ENCODE results near the gene IL20RB. TPM values are rescaled to one million over a fixed set of nuclear protein-coding genes. Genes with fewer than 3 reads are reported as not detected.

IL20RB gene
- total and polyA plus RNA-seq, 7 experiments from 2014 or later = 0.33 to 3.5 (median 2.4) TPM; not detected in 1

GRCh38 chr3:136949146-136949545 is 8.6 kb upstream of the IL20RB start:
- DNase-seq (no peak), ATAC-seq (no peak)
- Histone ChIP-seq H3K27ac (ENCODE audit: low read depth, low read length) (no peak overlapping the region), H3K9me3 (ENCODE audit: control insufficient read depth in 2 of 3, low read length in 3 of 3) (no peaks in the 10 kb centered on the region), H3K4me1 (ENCODE audit: control insufficient read depth in 2 of 2, insufficient read depth in 2 of 2, low read length in 2 of 2) (no peaks in the 10 kb centered on the region), H3K27me3 (ENCODE audit: control insufficient read depth in 2 of 2, insufficient read depth in 2 of 2, low read length in 2 of 2) (no peaks in the 10 kb centered on the region), H3K36me3 (ENCODE audit: control insufficient read depth in 2 of 3, insufficient read depth in 3 of 3, low read length in 3 of 3) (peaks cover 0 to 15% (median 3%) of the 10 kb centered on the region in 3 experiments), H3K4me3 (ENCODE audit: low read length) (no peak overlapping the region)
- intact Hi-C loops (cut with micrococcal nuclease) = no loop called here
- peaks cover 6 to 36% (median 21%) of the 10 kb centered on the region in 7 donors for H3K4me1 Mint-ChIP-seq
- H3K27ac Mint-ChIP-seq = peak overlapping the region in 1 of 9 donors; percentile 9
- no peak overlapping the region for H3K4me3 Mint-ChIP-seq
- CTCF ChIA-PET = no interaction called here
- POLR2A ChIA-PET = no interaction called here
- peaks cover 0 to 29% (median 16%) of the 10 kb centered on the region in 5 donors for H3K36me3 Mint-ChIP-seq
- no peaks in the 10 kb centered on the region for H3K9me3 Mint-ChIP-seq
- no peaks in the 10 kb centered on the region for H3K27me3 Mint-ChIP-seq

- H3K27ac ChIP-seq (ENCODE audit: low read depth, low read length) = no peak overlapping the region
- no peaks in the 10 kb centered on the region for H3K9me3 Mint-ChIP-seq
- H3K4me1 ChIP-seq (ENCODE audit: control insufficient read depth in 2 of 2, insufficient read depth in 2 of 2, low read length in 2 of 2) = no peaks in the 10 kb centered on the region
- H3K27ac Mint-ChIP-seq = no peak overlapping the region
- CTCF ChIA-PET = no interaction called here
- peaks cover 6 to 42% (median 23%) of the 10 kb centered on the region in 7 donors for H3K4me1 Mint-ChIP-seq
- H3K36me3 ChIP-seq (ENCODE audit: control insufficient read depth in 2 of 3, insufficient read depth in 3 of 3, low read length in 3 of 3) = peaks cover 0 to 15% (median 3%) of the 10 kb centered on the region in 3 experiments
- intact Hi-C loops (cut with micrococcal nuclease) = no loop called here
- DNase-seq = no peak
- H3K4me3 ChIP-seq (ENCODE audit: low read length) = no peak overlapping the region
- POLR2A ChIA-PET = no interaction called here
- H3K27me3 ChIP-seq (ENCODE audit: control insufficient read depth in 2 of 2, insufficient read depth in 2 of 2, low read length in 2 of 2) = no peaks in the 10 kb centered on the region
- H3K4me3 Mint-ChIP-seq = no peak overlapping the region
- no peak for ATAC-seq
- H3K27me3 Mint-ChIP-seq = no peaks in the 10 kb centered on the region
- H3K36me3 Mint-ChIP-seq = peaks cover 0 to 25% (median 16%) of the 10 kb centered on the region in 5 donors
- no peaks in the 10 kb centered on the region for H3K9me3 ChIP-seq (ENCODE audit: control insufficient read depth in 2 of 3, low read length in 3 of 3)
Measured at GRCh38 chr3:136949708-136950107, 8.1 kb upstream of the IL20RB start.

DNA sequence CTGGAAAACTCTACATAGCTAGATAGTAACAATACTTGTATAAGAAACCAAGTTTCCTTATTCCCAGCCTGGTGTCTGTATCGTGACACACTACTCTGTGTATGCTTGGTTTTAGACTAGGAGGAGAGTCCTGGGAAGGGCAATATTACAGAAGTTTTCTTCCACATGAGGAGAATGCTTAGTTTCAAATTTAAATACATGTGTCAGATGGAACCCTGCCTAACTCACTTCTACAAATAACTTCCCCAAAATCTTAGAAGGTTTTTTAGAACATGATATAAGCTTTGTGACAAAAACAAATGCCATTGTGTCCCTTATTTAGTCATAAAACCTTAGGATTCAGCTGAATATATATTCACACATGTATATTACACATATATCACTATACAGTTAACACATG is 7.2 kb upstream of the IL20RB start:
- CTCF ChIA-PET = interaction anchor here (1.8 kb wide), 1 partner anchor 559 kb away, joined by 5 read pairs; no protein-coding TSS in a partner anchor
- Histone ChIP-seq H3K4me3 (ENCODE audit: low read length) (no peak overlapping the region), H3K27me3 (ENCODE audit: control insufficient read depth in 2 of 2, insufficient read depth in 2 of 2, low read length in 2 of 2) (no peaks in the 10 kb centered on the region), H3K9me3 (ENCODE audit: control insufficient read depth in 2 of 3, low read length in 3 of 3) (no peaks in the 10 kb centered on the region), H3K36me3 (ENCODE audit: control insufficient read depth in 2 of 3, insufficient read depth in 3 of 3, low read length in 3 of 3) (peaks cover 0 to 12% (median under 1%) of the 10 kb centered on the region in 3 experiments), H3K4me1 (ENCODE audit: control insufficient read depth in 2 of 2, insufficient read depth in 2 of 2, low read length in 2 of 2) (no peaks in the 10 kb centered on the region), H3K27ac (ENCODE audit: low read depth, low read length) (no peak overlapping the region)
- DNase-seq = no peak
- Mint-ChIP-seq H3K27ac (no peak overlapping the region), H3K4me1 (peaks cover 12 to 49% (median 31%) of the 10 kb centered on the region in 7 donors), H3K27me3 (no peaks in the 10 kb centered on the region), H3K36me3 (peaks cover 0 to 21% (median 12%) of the 10 kb centered on the region in 5 donors), H3K4me3 (no peak overlapping the region), H3K9me3 (no peaks in the 10 kb centered on the region)
- POLR2A ChIA-PET = interaction anchor here (1.0 kb wide), 1 partner anchor 89 kb away, joined by 4 read pairs; the partner anchor contains the start of gene NCK1
- ATAC-seq = no peak
- intact Hi-C loops (cut with micrococcal nuclease) = no loop called here

- ChIA-PET POLR2A (no interaction called here), CTCF (no interaction called here)
- no peak for DNase-seq
- Histone ChIP-seq H3K27me3 (ENCODE audit: control insufficient read depth in 2 of 2, insufficient read depth in 2 of 2, low read length in 2 of 2) (no peaks in the 10 kb centered on the region), H3K4me3 (ENCODE audit: low read length) (no peak overlapping the region), H3K4me1 (ENCODE audit: control insufficient read depth in 2 of 2, insufficient read depth in 2 of 2, low read length in 2 of 2) (no peaks in the 10 kb centered on the region), H3K27ac (ENCODE audit: low read depth, low read length) (no peak overlapping the region), H3K36me3 (ENCODE audit: control insufficient read depth in 2 of 3, insufficient read depth in 3 of 3, low read length in 3 of 3) (peaks cover 0 to 3% (median 0%) of the 10 kb centered on the region in 3 experiments), H3K9me3 (ENCODE audit: control insufficient read depth in 2 of 3, low read length in 3 of 3) (no peaks in the 10 kb centered on the region)
- no peaks in the 10 kb centered on the region for H3K27me3 Mint-ChIP-seq
- no peaks in the 10 kb centered on the region for H3K9me3 Mint-ChIP-seq
- H3K36me3 Mint-ChIP-seq = peaks cover 0 to 13% (median 5%) of the 10 kb centered on the region in 5 donors
- intact Hi-C loops (cut with micrococcal nuclease) = no loop called here
- H3K4me3 Mint-ChIP-seq = no peak overlapping the region
- no peak for ATAC-seq
- peak overlapping the region in 1 of 9 donors; percentile 18 for H3K27ac Mint-ChIP-seq
- H3K4me1 Mint-ChIP-seq = peaks cover 11 to 46% (median 27%) of the 10 kb centered on the region in 7 donors
Measured at GRCh38 chr3:136952292-136952691, 5.5 kb upstream of the IL20RB start.

GRCh38 chr3:136954251-136954650 is 3.5 kb upstream of the IL20RB start:
- ChIA-PET CTCF (no interaction called here), POLR2A (no interaction called here)
- Histone ChIP-seq H3K4me3 (ENCODE audit: low read length) (no peak overlapping the region), H3K4me1 (ENCODE audit: control insufficient read depth in 2 of 2, insufficient read depth in 2 of 2, low read length in 2 of 2) (no peaks in the 10 kb centered on the region), H3K27me3 (ENCODE audit: control insufficient read depth in 2 of 2, insufficient read depth in 2 of 2, low read length in 2 of 2) (no peaks in the 10 kb centered on the region), H3K36me3 (ENCODE audit: control insufficient read depth in 2 of 3, insufficient read depth in 3 of 3, low read length in 3 of 3) (no peaks in the 10 kb centered on the region), H3K9me3 (ENCODE audit: control insufficient read depth in 2 of 3, low read length in 3 of 3) (no peaks in the 10 kb centered on the region), H3K27ac (ENCODE audit: low read depth, low read length) (no peak overlapping the region)
- Mint-ChIP-seq H3K27ac (peak overlapping the region in 2 of 9 donors; percentile 5 to 45), H3K27me3 (no peaks in the 10 kb centered on the region), H3K4me3 (no peak overlapping the region), H3K9me3 (no peaks in the 10 kb centered on the region), H3K36me3 (peaks cover 0 to 4% (median 0%) of the 10 kb centered on the region in 5 donors), H3K4me1 (peaks cover 7 to 30% (median 15%) of the 10 kb centered on the region in 7 donors)
- no peak for ATAC-seq
- intact Hi-C loops (cut with micrococcal nuclease) = no loop called here
- DNase-seq = no peak

DNA sequence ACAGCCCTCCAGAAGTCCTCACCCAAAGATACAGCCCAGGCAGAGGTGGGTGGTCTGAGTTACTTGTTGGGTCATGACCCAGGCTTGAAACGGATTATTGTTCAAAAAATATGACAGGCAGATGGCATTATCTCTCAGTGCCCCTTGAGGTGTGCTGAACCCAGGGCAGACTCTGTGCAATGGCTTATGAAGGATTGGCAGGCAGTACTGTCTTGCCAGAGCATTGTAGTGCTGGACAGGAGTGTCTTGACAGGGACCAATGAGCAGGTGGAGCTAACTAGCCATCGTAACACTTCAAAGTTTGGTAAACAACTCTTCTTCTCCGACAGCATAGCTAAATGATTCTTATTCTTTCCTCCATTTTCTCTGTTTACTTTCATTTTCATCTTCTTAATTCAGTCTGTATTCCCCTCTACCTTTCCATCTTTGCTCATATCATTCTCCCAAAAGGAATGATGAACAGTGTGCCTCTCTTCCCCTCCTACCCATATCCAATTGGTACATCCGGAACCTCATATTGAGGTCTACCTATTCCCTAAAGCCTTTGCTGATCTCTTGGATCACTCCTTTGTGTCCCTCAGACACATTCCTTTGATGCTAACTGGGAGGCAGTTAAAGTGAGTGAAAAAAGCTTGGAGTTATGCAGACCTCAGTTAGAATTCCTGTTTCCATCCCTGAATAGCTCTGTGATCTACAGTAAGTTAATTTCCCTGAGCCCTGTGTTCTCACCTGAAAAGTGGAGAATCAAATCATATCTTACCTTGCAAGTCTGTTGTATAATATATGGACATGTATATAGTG is 2.6 kb upstream of the IL20RB start:
- Histone ChIP-seq H3K36me3 (ENCODE audit: control insufficient read depth in 2 of 3, insufficient read depth in 3 of 3, low read length in 3 of 3) (no peaks in the 10 kb centered on the region), H3K4me1 (ENCODE audit: control insufficient read depth in 2 of 2, insufficient read depth in 2 of 2, low read length in 2 of 2) (no peaks in the 10 kb centered on the region), H3K4me3 (ENCODE audit: low read length) (no peak overlapping the region), H3K27ac (ENCODE audit: low read depth, low read length) (no peak overlapping the region), H3K9me3 (ENCODE audit: control insufficient read depth in 2 of 3, low read length in 3 of 3) (no peaks in the 10 kb centered on the region), H3K27me3 (ENCODE audit: control insufficient read depth in 2 of 2, insufficient read depth in 2 of 2, low read length in 2 of 2) (no peaks in the 10 kb centered on the region)
- no peak for ATAC-seq
- CTCF ChIA-PET = no interaction called here
- Mint-ChIP-seq H3K27me3 (no peaks in the 10 kb centered on the region), H3K36me3 (peaks cover 0 to 6% (median 0%) of the 10 kb centered on the region in 5 donors), H3K4me1 (peaks cover 9 to 30% (median 16%) of the 10 kb centered on the region in 7 donors), H3K27ac (peak overlapping the region in 7 of 9 donors; percentile 0 to 71 (median 31)), H3K9me3 (peaks cover 0 to 3% (median 0%) of the 10 kb centered on the region in 11 donors), H3K4me3 (peak overlapping the region in 2 of 10 donors; percentile 7 to 49)
- DNase-seq = no peak
- intact Hi-C loops (cut with micrococcal nuclease) = no loop called here
- POLR2A ChIA-PET = no interaction called here

All from naive thymus-derived CD4-positive, alpha-beta T cell (primary cell).